Kidney capillary endothelial cell (primary cell): ENCODE results near the gene NTHL1.

Source experiments
- DNase-seq: peaks from one replicate; pipeline ENCODE4 v3.0.0-alpha.2; 2018; ENCODE audit warnings: low spot score

NTHL1 gene

GRCh38 chr16:2047330-2048115, at the start of gene NTHL1, which contains the start of gene TSC2:
TSS of gene NTHL1 (minus strand) at chr16:2047834. CDS start at chr16:2047823, 11 bp downstream.
TSS of gene TSC2 (plus strand) at chr16:2047985. CDS start at chr16:2048616, 631 bp downstream.
- DNase-seq: peak; percentile 95

GRCh38 chr16:2096853-2097595, 49.4 kb upstream of the NTHL1 start:
- no peak for DNase-seq

- no peak for DNase-seq
Observed at GRCh38 chr16:2095918-2096582, 48.4 kb upstream of the NTHL1 start.

- DNase-seq: no peak
Observed at GRCh38 chr16:2095315-2095853, 47.8 kb upstream of the NTHL1 start.

GRCh38 chr16:2093793-2094192, 46.2 kb upstream of the NTHL1 start:
- DNase-seq: no peak

- no peak for DNase-seq
Observed at GRCh38 chr16:2092866-2093265, 45.2 kb upstream of the NTHL1 start.

- no peak for DNase-seq
Observed at GRCh38 chr16:2092256-2092620, 44.6 kb upstream of the NTHL1 start.

- no peak for DNase-seq
Observed at GRCh38 chr16:2091547-2092255, 44.1 kb upstream of the NTHL1 start.

GRCh38 chr16:2090777-2091546, 43.3 kb upstream of the NTHL1 start:
- DNase-seq: peak; percentile 64

GRCh38 chr16:2090481-2090776, 42.8 kb upstream of the NTHL1 start:
- DNase-seq: no peak

- DNase-seq: no peak
Observed at GRCh38 chr16:2089706-2090480, 42.3 kb upstream of the NTHL1 start.

GRCh38 chr16:2088759-2089358, 41.2 kb upstream of the NTHL1 start:
- DNase-seq: no peak

- no peak for DNase-seq
Observed at GRCh38 chr16:2087748-2088631, 40.4 kb upstream of the NTHL1 start.

- no peak for DNase-seq
Observed at GRCh38 chr16:2086812-2087747, 39.4 kb upstream of the NTHL1 start.

- DNase-seq: no peak
Observed at GRCh38 chr16:2086106-2086742, 38.6 kb upstream of the NTHL1 start.

- no peak for DNase-seq
Observed at GRCh38 chr16:2085669-2086068, 38.0 kb upstream of the NTHL1 start.

- DNase-seq: no peak
Observed at GRCh38 chr16:2084895-2085625, 37.4 kb upstream of the NTHL1 start.
